NK-92 (cell line): ENCODE results near the gene UMODL1.

Experiments used
- DNase-seq: peaks from one replicate; lab custom pipeline; 2025; ENCODE audit not compliant: unreplicated experiment; lab: John Stamatoyannopoulos, UW

Gene UMODL1

GRCh38 chr21:42071146-42071737, at the start of gene UMODL1:
UMODL1 (plus strand) TSS chr21:42071317; CDS start chr21:42071317, 0 bp downstream.
- DNase-seq = no peak

- no peak for DNase-seq
These were observed 49.6 kb upstream of the UMODL1 start for GRCh38 chr21:42021371-42022090.

GRCh38 chr21:42022091-42022430, 49.1 kb upstream of the UMODL1 start:
- no peak for DNase-seq

GRCh38 chr21:42022906-42023305, 48.2 kb upstream of the UMODL1 start:
- no peak for DNase-seq

- DNase-seq = no peak
These were observed 45.6 kb upstream of the UMODL1 start for GRCh38 chr21:42025376-42026081.

GRCh38 chr21:42026082-42026435, 45.1 kb upstream of the UMODL1 start:
- DNase-seq = no peak

GRCh38 chr21:42027085-42027821, 43.9 kb upstream of the UMODL1 start:
- no peak for DNase-seq

- no peak for DNase-seq
These were observed 43.0 kb upstream of the UMODL1 start for GRCh38 chr21:42027822-42028765.

GRCh38 chr21:42028766-42029425, 42.2 kb upstream of the UMODL1 start:
- no peak for DNase-seq

- DNase-seq = no peak
These were observed 40.8 kb upstream of the UMODL1 start for GRCh38 chr21:42030311-42030710.

GRCh38 chr21:42031241-42031640, 39.9 kb upstream of the UMODL1 start:
- no peak for DNase-seq

GRCh38 chr21:42031816-42032215, 39.3 kb upstream of the UMODL1 start:
- DNase-seq = no peak

GRCh38 chr21:42032266-42032665, 38.9 kb upstream of the UMODL1 start:
- DNase-seq = no peak

- DNase-seq = no peak
These were observed 38.1 kb upstream of the UMODL1 start for GRCh38 chr21:42032968-42033367.

GRCh38 chr21:42036313-42036712, 34.8 kb upstream of the UMODL1 start:
- no peak for DNase-seq

- no peak for DNase-seq
These were observed 33.6 kb upstream of the UMODL1 start for GRCh38 chr21:42037516-42037915.

- no peak for DNase-seq
These were observed 33.2 kb upstream of the UMODL1 start for GRCh38 chr21:42037943-42038342.

GRCh38 chr21:42038393-42038792, 32.7 kb upstream of the UMODL1 start:
- DNase-seq = no peak

- DNase-seq = no peak
These were observed 32.2 kb upstream of the UMODL1 start for GRCh38 chr21:42038826-42039425.

GRCh38 chr21:42039470-42039901, 31.6 kb upstream of the UMODL1 start:
- DNase-seq = no peak
